D341Med (cell line): Measurements from ENCODE around the gene ANAPC7.
"Not testable (repeated sequence)": the region's sequence is repeated elsewhere in the genome, so short reads cannot be mapped to it uniquely, and the experiment has no call there.

Source experiments
- DNase-seq: peaks from one replicate; pipeline ENCODE4 v3.0.0; 2012; ENCODE audit warnings: low spot score

The ANAPC7 gene

DNA sequence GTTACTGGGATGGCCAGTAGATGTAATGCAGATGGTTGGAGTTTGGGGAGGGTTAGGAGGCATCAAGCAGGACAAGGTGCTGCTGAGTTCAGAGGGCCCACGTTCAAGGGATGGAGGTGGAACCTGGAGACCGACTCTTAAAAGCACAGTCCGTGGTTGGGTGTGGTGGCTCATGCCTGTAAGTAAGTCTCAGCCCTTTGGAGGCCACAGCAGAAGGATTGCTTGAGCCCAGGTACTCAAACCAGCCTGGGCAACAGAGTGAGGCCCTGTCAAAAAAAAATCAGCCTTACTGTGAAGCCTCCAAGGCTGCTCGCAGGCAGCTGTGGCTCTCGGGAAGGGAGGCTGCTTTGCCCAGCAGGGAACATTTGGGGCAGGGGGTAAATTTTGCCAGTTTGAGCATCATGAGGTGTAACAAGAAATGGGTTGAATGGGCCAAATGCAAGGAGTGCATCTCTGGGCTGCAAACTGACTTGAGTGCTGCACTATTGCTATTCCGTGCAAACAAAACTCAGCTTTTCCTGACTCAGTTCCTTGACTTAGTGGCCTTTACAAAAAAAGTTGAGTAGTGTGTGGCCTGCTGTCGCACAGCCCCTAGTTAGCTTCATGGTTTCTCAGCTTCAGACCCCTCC, 55.0 kb downstream of the ANAPC7 start:
- DNase-seq: no peak

DNA sequence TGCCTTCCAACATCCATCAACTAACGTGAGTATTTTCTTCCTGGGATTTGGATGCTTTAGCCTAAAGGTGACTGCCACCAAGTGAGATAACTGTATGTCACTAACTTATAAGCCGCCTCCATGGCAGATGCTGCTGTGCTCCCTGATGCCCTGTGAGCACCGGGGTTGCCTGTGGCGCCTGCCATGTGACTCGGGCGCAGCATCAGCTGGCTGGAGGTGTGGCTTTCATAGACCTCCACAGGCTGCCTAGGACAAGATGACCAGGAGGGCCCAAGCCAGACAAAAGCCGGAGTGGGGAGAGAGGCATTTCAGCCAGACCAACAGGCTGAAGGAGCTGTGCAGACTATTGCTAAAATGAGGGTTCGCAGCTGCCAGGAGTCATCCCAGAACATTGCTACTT, 55.7 kb downstream of the ANAPC7 start:
- DNase-seq: no peak

GRCh38 chr12:110345963-110346362, 57.5 kb downstream of the ANAPC7 start:
- DNase-seq: no peak

DNA sequence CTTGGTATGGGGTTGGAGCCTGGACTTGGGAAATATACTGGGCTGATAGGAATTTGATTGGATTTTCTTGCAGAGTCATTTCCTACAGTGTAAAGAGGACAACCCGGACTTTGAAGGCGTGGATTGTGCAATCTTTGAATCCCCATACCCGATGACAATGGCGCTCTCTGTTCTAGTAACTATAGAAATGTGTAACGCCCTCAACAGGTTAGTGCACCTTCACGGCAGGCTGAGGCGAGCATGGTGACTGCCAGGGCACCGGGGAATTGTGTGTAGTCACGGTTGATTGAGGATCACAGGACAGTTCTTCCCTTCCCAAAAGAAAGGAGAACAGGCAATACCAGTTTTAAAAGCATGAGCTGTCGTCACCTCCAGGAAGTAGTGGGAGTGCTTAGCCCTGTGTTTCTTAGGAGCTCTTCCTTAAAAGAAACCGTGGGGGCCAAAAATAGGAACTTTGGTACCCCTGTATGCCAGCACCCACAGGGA, 58.3 kb downstream of the ANAPC7 start:
- DNase-seq: no peak

GRCh38 chr12:110344657-110345056, 58.9 kb downstream of the ANAPC7 start:
- no peak for DNase-seq

DNA sequence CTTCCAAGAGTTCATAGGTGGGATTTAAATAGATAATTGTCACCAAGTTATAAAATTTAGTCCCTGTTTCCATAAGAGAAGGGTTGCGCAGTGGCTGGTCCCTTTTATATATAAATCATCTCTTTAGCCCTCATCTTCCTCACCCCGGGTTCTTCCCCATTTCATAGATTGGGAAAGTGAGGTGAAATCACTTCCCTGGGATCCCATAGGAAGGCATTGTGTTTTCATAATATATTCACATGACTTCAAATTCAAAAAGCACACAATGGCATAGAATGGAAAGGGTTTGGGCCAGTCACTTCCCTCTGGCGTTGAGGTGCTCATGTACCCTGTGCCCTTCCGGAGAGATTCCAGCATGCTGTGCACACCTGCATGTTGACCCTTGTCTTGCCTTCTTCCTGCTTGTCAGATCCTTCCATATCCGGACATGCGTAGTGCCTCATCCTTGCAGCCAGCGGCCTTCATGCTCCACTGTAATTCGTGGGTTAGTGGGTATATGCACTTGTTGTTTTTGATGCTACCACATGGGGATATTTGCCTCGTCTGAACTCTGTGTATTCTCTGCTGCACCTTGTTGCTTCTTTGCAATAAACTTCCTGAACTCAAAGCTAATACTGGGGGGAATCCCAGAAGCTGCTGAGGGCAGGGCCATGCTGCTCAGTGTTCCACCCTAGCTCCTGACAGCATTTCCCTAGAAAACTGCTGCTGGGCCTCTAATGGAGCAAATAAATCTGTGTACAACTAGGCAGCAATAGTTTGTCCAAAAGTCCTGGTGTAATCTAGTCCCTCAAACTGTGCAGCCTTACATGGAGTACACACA, 59.6 kb downstream of the ANAPC7 start:
- no peak for DNase-seq

DNA sequence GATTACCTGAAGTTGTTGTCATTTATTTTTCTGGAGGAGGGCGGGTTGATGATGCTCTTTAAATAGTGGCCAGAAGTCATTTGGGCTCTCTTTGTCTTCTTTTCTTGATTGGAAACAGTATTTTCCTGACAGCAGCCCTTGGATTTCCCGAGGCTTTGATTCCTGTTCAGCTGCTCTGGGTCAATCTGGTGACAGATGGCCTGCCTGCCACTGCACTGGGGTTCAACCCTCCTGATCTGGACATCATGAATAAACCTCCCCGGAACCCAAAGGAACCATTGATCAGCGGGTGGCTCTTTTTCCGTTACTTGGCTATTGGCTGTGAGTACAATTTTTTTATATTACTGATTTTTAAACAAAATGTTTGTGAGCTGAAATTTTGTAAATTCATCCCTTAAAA, 60.4 kb downstream of the ANAPC7 start:
- no peak for DNase-seq

- no peak for DNase-seq
Measured at GRCh38 chr12:110342157-110342556, 61.4 kb downstream of the ANAPC7 start.

DNA sequence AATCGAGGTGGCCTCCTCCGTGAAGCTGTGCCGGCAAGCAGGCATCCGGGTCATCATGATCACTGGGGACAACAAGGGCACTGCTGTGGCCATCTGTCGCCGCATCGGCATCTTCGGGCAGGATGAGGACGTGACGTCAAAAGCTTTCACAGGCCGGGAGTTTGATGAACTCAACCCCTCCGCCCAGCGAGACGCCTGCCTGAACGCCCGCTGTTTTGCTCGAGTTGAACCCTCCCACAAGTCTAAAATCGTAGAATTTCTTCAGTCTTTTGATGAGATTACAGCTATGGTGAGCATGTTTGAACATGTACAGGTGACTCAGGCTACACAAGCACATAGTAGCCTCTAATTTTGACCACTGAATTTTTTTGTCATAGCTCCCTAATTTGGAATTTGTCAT, 62.8 kb downstream of the ANAPC7 start:
- DNase-seq: no peak

- not testable (repeated sequence) for DNase-seq
Measured at GRCh38 chr12:110340261-110340660, 63.2 kb downstream of the ANAPC7 start.

- DNase-seq: no peak
Measured at GRCh38 chr12:110339184-110339952, 64.1 kb downstream of the ANAPC7 start.

DNA sequence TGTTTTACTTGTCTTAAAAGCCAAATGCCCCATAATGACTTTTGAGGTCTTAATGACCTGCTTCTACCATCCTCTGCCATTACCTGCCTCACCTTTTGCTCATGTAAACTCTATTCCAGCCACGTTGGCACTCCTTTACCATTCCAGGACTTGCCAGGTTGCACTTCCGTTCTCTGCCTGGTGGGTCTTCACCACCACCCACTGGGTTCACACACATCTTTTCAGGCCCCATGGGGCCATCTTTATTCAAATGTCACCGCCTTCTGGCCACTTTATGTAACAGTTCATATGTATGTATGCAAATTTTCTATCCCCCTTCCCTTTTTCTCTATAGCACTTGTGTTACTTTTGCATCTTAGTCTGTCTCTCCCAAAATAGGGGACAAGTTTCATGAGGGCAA, 64.8 kb downstream of the ANAPC7 start:
- peak; percentile 49 for DNase-seq

- no peak for DNase-seq
Measured at GRCh38 chr12:110337912-110338710, 65.4 kb downstream of the ANAPC7 start.

DNA sequence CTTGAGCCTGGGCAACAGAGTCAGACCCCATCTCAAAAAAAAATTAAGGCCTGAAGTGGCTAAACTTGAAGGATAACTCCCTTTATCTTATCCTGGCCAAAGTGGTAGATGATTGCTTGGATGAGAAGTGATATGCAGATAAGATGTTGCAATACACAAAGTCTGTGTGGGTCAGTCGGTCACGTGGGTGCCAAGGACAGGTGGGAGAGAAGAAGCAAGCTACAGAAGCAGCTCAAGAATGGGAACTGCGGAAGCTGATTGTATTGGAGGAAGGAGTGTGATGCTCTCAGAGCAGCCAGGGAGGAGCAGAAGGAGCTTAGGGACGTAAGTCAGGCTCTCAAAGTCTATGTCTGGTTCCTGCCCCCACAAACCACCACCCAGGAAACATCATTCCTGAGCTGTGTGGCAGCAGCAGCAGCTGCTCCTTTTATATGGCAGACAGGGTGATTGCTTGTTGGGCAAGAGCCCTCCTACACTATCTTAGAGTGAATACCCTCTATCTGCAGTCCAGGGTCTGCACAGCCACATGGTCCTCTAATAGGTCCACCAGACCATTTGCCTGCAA, 67.9 kb downstream of the ANAPC7 start:
- DNase-seq: no peak

- no peak for DNase-seq
Measured at GRCh38 chr12:110333201-110333600, 70.3 kb downstream of the ANAPC7 start.

DNA sequence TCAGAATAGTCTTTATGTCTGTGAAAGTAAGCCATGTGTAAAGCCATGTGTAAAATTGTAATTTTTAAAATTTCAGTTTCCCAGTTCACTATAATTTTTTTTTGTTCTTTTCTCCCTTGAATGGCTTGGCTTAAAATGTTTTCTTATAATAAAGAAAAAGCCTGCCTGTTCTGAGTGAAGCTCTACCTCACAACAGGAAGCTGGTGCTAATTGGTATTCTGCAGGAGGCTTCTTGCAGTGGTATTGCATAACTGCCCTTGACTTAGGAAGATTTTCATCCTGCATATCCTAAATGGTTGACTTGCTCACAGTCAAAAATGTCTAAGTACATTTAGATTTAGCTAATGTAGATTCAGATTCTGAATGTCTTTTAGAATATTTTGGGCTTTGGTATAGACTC, 73.0 kb downstream of the ANAPC7 start:
- no peak for DNase-seq

DNA sequence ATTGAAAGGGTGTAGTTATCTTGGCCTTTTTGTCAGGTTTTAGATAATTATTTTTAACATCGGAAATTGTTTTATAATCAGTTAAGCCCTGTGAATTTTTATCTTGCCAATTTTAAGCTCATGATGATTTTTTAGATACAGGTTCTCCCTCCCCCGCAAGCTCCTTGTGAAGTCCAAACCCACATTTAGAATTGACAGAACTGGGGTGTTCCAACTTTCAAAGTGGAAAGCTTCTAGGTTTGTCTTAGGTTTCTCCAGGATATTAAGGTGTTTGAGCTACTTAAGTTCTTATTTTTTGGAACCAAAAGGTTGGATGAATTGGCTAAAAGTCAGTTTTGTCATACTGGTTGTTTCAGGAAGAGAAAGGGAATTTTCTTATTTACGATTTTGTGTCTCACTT, 73.4 kb downstream of the ANAPC7 start:
- DNase-seq: no peak

DNA sequence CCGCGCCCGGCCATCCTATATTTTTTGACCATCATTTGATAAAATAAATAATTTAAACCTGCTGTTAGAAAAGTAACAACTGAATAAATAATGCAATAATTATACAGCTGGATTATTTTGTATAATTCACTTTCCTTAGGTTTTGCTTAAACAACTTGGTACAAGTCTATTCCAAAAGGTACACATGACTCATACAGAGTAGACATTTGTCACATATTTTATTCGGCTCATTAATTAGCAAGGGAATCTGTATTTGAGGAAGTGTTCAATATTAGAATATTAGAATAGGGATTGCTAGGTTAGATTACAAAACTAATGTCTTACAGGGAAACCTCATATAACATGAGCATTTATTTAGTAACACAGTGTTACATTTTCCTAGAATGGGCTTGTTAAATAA, 73.8 kb downstream of the ANAPC7 start:
- no peak for DNase-seq
